DOHH2 (cell line): ENCODE measurements around the gene NOTCH4.
A peak's percentile ranks its signal among the peaks of the same experiment; 100 is the strongest.

Source experiments
- H3F3A ChIP-seq: fragments of 200-600 bp; sonication (generic), shearing (Covaris generic); 2 replicates; pipeline ENCODE4 v1.6.0; 2016; ENCODE audit warnings: antibody characterized with exemption, mild to moderate bottlenecking; ENCODE audit not compliant: control insufficient read depth, insufficient read depth
- H3K27ac ChIP-seq: fragments of 200-600 bp; sonication (generic); 2 replicates; pipeline ENCODE4 v1.5.1; 2014; ENCODE audit warnings: low read depth, mild to moderate bottlenecking, low read length, moderate library complexity
- H3K27me3 ChIP-seq: fragments of 200-600 bp; sonication (generic); 2 replicates; pipeline ENCODE4 v1.6.1; 2014; ENCODE audit warnings: mild to moderate bottlenecking, low read length, mixed read lengths; ENCODE audit not compliant: control insufficient read depth
- H3K36me3 ChIP-seq: fragments of 200-600 bp; sonication (generic); 2 replicates; pipeline ENCODE4 v1.6.1; 2014; ENCODE audit warnings: mild to moderate bottlenecking, low read length, moderate library complexity, mixed read lengths; ENCODE audit not compliant: control insufficient read depth
- H3K4me1 ChIP-seq: fragments of 200-600 bp; sonication (generic); 2 replicates; pipeline ENCODE4 v1.6.1; 2014; ENCODE audit warnings: mild to moderate bottlenecking, low read length, mixed read lengths; ENCODE audit not compliant: control insufficient read depth
- H3K4me2 ChIP-seq: fragments of 200-600 bp; sonication (generic); 2 replicates; pipeline ENCODE4 v1.6.0; 2014; ENCODE audit warnings: mild to moderate bottlenecking, low read length, moderate library complexity
- H3K4me3 ChIP-seq: fragments of 200-600 bp; sonication (generic); 2 replicates; pipeline ENCODE4 v1.5.1; 2014; ENCODE audit warnings: mild to moderate bottlenecking, low read length, mixed read lengths
- H3K79me2 ChIP-seq: fragments of 200-600 bp; sonication (generic); 2 replicates; pipeline ENCODE4 v1.6.1; 2014; ENCODE audit warnings: mild to moderate bottlenecking, low read length, mixed read lengths; ENCODE audit not compliant: control insufficient read depth
- H3K9me2 ChIP-seq: fragments of 200-600 bp; sonication (generic); replicated peaks from 2 replicates; pipeline ENCODE4 v1.6.1; 2014; ENCODE audit warnings: mild to moderate bottlenecking, low read length, mixed read lengths; ENCODE audit not compliant: control insufficient read depth
- H3K9me3 ChIP-seq: fragments of 200-600 bp; sonication (generic); 2 replicates; pipeline ENCODE4 v1.6.1; 2014; ENCODE audit warnings: antibody characterized with exemption, low read length, mixed read lengths; ENCODE audit not compliant: control insufficient read depth, insufficient read depth
- H4K20me1 ChIP-seq: fragments of 200-600 bp; sonication (generic); 2 replicates; pipeline ENCODE4 v1.6.0; 2014; ENCODE audit warnings: low read depth, mild to moderate bottlenecking, antibody characterized with exemption, low read length, moderate library complexity; ENCODE audit not compliant: control insufficient read depth, insufficient read depth
- CTCF ChIP-seq: fragments of 200-600 bp; sonication (generic); IDR thresholded peaks from one replicate; pipeline ENCODE4 v1.5.1; 2014; ENCODE audit warnings: antibody characterized with exemption, mild to moderate bottlenecking, low read depth, low read length; ENCODE audit not compliant: poor library complexity, severe bottlenecking
- EZH2phosphoT487 ChIP-seq: fragments of 200-600 bp; sonication (generic); IDR thresholded peaks from 2 replicates; pipeline ENCODE4 v1.6.1; 2017; ENCODE audit warnings: borderline replicate concordance, mild to moderate bottlenecking, antibody characterized with exemption, low read length, moderate library complexity, mixed read lengths

NOTCH4 gene

DNA sequence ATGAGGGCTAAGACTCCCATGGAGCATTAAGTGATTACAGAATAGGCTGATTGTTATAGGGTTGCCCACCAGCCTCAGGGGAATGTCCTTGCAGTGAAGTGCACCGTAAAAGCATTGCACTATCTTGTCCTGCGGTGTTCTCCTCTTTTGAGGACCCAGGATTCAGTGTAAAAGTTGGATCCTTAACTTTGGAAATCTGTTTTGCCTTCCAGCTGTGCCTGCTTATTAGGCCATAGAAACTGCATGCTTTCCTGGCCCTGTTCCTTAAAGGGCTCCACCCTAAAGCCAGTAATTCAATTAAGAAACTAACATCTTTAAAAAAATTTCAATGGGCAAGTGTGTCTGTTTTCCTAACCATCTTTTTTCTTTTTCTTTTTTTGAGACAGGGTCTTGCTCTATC lies 25.4 kb upstream of the NOTCH4 start:
- no peak for TF ChIP-seq CTCF
- no peak for TF ChIP-seq EZH2phosphoT487
- H3K79me2 ChIP-seq: no peaks in the 10 kb centered on the region

DNA sequence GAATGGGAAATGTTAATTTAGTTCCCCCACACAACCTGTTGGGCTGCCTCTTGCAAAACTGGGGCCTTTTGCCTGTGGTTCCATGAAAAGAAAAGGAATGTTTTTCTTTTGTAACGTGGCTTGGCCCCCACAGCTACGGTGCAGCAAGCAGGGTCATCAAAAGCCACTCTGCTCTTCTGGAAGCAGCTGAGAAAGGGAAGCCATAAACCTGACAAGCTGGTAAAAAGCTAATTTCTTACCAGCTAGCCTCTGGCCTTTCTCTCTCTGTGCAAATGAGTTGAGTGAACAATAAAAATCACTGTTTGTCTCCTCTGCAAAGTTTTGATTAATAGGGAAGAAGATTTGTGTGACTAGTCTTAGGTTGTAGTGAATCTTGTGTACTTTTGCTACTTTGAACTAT lies 23.5 kb upstream of the NOTCH4 start:
- H3F3A ChIP-seq: no peaks in the 10 kb centered on the region
- H3K27me3 ChIP-seq: no peaks in the 10 kb centered on the region
- peaks cover 12% of the 10 kb centered on the region for H3K9me3 ChIP-seq
- H3K4me1 ChIP-seq: peaks cover 15% of the 10 kb centered on the region
- no peaks in the 10 kb centered on the region for H3K79me2 ChIP-seq
- H3K4me2 ChIP-seq: no peak overlapping the region
- TF ChIP-seq EZH2phosphoT487 (no peak), CTCF (no peak)
- no peak overlapping the region for H3K27ac ChIP-seq
- H3K9me2 ChIP-seq: no peaks in the 10 kb centered on the region
- no peaks in the 10 kb centered on the region for H3K36me3 ChIP-seq
- H4K20me1 ChIP-seq: no peaks in the 10 kb centered on the region
- no peak overlapping the region for H3K4me3 ChIP-seq

More for the DNA sequence above, 25.4 kb upstream of the NOTCH4 start:
- Histone ChIP-seq H3F3A (peaks cover 2% of the 10 kb centered on the region; the same call in 1 of the 2 replicates), H3K27me3 (no peaks in the 10 kb centered on the region), H3K36me3 (no peaks in the 10 kb centered on the region), H3K9me2 (no peaks in the 10 kb centered on the region), H3K4me3 (no peak overlapping the region), H3K9me3 (peaks cover 12% of the 10 kb centered on the region), H3K4me2 (no peak overlapping the region), H3K27ac (no peak overlapping the region), H4K20me1 (no peaks in the 10 kb centered on the region), H3K4me1 (peaks cover 19% of the 10 kb centered on the region)

GRCh38 chr6:32244946-32245398 lies 21.1 kb upstream of the NOTCH4 start:
- no peaks in the 10 kb centered on the region for H3K79me2 ChIP-seq
- no peaks in the 10 kb centered on the region for H3K27me3 ChIP-seq
- H3K36me3 ChIP-seq: no peaks in the 10 kb centered on the region
- H3K4me3 ChIP-seq: peak overlapping the region; percentile 18
- peaks cover 12% of the 10 kb centered on the region for H3K9me3 ChIP-seq
- no peaks in the 10 kb centered on the region for H3F3A ChIP-seq
- H3K4me1 ChIP-seq: peaks cover 15% of the 10 kb centered on the region
- TF ChIP-seq CTCF (peak; percentile 92), EZH2phosphoT487 (no peak)
- peak overlapping the region; percentile 67 for H3K4me2 ChIP-seq
- no peaks in the 10 kb centered on the region for H4K20me1 ChIP-seq
- no peaks in the 10 kb centered on the region for H3K9me2 ChIP-seq
- H3K27ac ChIP-seq: no peak overlapping the region
